Dermis blood vessel endothelial cell (primary cell): ENCODE data around the gene OR51D1. TPM values are rescaled to one million over a fixed set of nuclear protein-coding genes. Genes with fewer than 3 reads are reported as not detected.

ENCODE experiments used
- DNase-seq: peaks from one replicate; pipeline ENCODE4 v3.0.0; 2010
- total RNA-seq: library from RNA; depleted of rRNA; stranded (reverse); fragments of >200 nt; gene quantifications from 2 replicates; pipeline ENCODE4 v1.2.3, GENCODE V29; 2014

Gene OR51D1
- total RNA-seq, result not detected in 2 replicates

DNA sequence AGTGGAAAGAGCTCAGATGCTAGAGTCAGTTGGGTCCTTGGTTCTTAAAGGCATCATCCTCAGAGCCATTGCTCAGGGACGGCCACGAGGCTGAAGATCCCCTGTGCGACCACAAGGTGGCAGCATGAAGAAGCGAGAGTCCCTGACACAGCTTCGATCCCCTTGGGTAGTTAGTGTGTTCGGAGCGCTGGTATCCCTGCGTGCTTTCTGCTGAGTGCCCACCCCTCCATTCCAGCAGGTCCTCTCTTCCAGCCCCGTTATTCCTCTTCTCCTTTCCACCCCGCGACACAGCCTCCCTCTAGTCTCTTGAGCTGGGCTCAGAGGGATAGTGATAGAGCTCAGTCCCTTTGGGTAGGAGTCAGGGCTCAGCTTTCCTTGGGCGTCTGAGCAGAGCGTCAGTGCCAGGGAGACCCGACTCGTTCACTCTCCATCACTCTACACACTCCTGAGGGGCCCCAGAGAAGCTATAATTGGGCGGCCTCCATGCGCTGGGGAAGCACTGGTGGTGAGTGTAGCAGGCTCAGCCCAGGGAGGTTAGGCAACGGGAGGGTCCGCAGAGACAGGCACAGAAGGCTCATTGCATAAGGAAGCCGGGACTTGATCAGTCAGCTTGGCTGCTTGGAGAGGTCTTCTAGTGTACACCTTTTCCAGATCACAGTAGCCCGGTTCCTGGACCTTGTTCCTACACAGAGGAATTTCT, at the start of gene OR51D1:
Gene OR51D1, plus strand, starts transcription at position 516 of the 700 bp plus-strand sequence. CDS start 2,314 bp downstream, outside the sequence.
- DNase-seq, result peak; percentile 80

- no peak for DNase-seq
These were observed 48.3 kb upstream of the OR51D1 start for GRCh38 chr11:4589017-4589416.

DNA sequence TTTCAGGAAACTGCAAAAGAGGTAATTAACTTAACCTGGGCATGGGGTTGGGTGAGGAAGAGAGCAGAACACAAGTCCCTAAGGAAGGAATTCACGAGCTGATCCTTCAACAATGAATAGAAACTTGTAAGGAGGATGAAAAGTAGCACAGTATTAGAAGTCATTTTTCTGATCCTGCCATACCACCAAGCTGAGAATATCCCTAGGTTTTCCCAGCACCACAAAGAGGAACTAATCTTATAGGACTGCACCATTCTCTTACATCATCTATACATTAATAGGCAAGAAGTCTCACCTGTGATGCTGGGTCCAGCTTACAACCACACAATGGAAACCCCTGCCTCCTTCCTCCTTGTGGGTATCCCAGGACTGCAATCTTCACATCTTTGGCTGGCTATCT, 43.5 kb upstream of the OR51D1 start, which contains the start of gene OR52I1:
Gene OR52I1, plus strand, starts transcription at position 301 of the 400 bp plus-strand sequence. Its CDS starts 0 bp downstream, at position 301.
- DNase-seq, result no peak

DNA sequence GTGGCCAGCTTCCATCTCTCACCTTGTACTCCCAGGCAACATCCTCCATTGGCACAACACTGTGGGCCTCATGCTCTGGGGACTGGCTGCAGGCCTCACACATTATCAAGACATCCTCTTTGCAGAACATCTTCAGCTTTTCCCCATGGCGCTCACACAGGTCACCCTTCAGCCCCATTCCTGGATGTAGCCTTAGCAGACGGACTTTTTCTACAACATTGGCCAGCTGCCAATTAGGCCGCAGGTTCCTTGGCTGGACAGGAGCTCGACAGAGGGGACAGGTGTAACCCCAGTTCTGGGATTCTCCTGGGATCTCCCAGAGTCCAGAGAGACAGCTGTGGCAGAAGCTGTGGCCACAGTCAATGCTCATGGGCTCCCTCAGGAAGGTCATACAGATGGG, 32.2 kb upstream of the OR51D1 start:
- DNase-seq, result no peak

DNA sequence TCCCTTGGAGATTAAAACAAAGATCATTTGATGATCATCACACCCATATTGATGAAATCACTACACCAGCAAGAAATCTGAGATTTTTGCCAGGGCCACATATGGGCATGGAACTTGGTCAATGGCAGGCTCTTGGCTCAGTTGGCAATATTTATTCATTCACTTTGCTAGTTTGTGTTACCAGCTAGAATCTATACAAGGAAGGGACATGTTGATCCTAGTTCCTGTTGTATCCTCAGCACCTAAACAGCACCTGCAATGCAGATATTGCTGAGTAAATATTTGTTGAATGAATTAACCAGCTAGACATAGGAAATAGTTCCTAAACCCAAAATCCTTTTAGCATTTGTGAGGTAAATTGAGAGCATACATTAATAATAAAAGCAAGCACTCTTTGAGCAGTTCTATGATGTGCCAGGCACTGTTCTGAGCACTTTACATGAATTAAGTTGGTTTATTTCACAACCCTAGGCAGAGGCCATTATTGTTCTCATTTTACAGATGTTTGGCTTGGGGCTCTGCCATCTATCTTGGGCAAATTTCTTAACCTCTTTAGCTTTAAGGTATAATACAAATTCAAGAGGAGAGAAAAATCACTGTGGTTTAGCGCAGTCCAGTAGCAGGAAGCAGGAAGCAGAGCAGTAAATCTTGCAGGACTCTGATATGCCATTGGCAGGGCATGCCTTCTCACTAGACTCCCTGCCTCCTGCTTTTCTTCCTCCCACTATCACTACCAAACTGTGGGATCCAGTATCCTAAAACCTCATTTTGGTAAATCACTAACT, 30.9 kb upstream of the OR51D1 start:
- peak; percentile 19 for DNase-seq

DNA sequence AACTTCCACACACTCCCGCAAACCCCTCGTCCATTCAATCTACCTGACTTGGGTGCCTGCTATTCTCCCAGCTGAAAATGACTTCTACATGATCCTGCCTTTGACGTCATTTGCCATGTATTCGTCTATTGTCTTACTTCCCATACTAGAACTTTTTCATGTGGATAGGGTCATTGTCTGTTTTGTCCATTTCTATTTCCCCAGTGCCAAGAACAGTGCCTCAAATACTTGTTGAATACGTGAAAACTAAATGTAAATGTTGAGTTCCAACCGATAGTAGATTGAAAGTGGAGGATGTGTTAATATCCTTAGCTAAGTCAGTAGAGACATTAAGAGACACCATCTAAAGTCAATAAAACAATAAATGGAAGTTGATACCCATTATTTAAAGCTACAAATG, 30.2 kb upstream of the OR51D1 start:
- DNase-seq, result peak; percentile 49

DNA sequence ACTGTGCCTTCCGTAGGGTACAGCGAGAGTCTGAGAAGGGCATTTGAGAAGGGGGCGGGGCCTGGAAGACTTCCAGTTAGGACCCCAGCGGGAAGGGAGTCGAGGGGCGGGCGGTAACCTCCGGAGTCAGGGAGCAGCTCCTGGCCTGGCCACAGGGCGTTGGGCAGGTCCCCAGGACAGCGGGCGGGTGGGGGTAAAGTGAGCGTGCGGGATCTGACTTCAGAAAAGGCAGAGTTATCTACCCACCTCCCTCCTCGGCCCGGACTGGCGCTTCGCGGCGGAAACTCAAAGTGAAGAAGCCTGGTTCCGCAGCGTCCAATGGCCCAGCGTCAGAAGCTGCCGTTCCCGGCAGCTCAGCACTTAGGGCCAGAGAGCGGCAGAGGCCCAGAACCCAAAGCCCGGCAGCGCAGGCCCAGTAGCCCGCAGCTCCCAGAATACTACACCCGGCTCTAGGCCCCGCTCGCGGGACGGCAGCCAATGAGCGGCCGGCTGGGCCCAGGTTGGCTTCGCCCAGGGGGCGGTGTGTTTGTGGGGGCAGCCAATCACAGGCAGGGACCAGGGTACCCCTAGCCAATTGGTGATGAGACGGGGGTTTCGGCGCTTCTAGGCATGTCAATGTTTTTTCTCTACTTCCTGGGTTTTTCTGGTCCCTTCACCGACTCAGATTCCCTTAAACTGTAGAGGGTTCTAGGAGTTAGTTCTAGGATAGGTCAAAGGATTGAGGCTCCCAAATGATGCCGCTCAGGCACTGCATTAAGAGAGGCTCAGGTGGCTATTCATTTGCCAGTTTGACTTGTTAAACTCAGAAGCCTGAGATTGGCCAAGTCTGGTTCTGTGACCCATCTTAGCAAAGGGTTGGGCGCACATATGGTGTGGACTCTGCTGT, 29.3 kb upstream of the OR51D1 start, which contains the start of gene TRIM68:
Gene TRIM68, minus strand, starts transcription at position 451 of the 886 bp plus-strand sequence. CDS start 2,727 bp downstream, outside the sequence.
- DNase-seq, result peak; percentile 95

- DNase-seq, result peak; percentile 10
These were observed 26.9 kb upstream of the OR51D1 start for GRCh38 chr11:4610258-4610935.

- DNase-seq, result no peak
These were observed 25.3 kb upstream of the OR51D1 start for GRCh38 chr11:4611986-4612385.

GRCh38 chr11:4615856-4616444, 21.3 kb upstream of the OR51D1 start:
- DNase-seq, result no peak

- no peak for DNase-seq
These were observed 17.8 kb upstream of the OR51D1 start for GRCh38 chr11:4619514-4619913.

GRCh38 chr11:4626207-4627099, 10.8 kb upstream of the OR51D1 start:
- DNase-seq, result peak; percentile 75

- DNase-seq, result no peak
These were observed 1.1 kb upstream of the OR51D1 start for GRCh38 chr11:4636136-4636535.

DNA sequence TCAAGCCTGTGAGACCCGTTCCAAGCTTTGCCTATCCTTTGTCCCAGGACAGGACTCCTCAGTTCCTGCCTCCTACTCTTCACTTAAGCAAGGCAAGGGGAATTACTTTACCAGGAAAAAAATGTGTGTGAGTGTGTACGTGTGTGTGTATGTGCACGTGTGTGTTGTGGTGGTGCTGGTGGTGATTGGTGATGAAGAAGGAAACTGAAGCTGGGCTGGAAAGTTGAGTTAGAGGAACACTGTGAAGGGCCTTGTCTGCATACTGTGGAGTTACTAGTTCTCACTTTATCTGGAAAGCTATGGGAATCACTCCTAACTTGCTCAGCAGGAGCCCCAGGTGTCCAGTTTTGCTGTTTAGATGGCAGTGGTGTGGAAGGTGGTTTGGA, 378 bp downstream of the OR51D1 start:
- no peak for DNase-seq

GRCh38 chr11:4639931-4640330, 2.7 kb downstream of the OR51D1 start:
- DNase-seq, result no peak

DNA sequence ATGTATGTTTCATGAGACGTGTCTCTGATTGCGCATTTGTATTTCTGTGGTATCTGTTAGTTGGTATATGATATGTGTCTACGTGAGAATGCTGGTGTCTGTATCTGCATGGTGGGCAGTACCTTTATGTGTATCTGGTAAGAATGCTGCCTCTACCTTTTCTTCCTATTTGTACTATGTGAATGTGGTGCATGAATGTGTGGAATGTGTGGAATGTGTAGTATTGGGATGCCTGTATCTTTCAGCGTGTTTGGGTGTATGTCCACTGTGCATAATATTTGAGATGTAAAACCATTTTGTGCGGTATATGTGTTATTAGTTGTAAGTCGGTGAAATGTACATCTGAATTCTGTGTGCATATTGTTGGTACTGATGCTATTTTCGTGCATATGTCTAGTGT, 4.2 kb downstream of the OR51D1 start:
- no peak for DNase-seq

DNA sequence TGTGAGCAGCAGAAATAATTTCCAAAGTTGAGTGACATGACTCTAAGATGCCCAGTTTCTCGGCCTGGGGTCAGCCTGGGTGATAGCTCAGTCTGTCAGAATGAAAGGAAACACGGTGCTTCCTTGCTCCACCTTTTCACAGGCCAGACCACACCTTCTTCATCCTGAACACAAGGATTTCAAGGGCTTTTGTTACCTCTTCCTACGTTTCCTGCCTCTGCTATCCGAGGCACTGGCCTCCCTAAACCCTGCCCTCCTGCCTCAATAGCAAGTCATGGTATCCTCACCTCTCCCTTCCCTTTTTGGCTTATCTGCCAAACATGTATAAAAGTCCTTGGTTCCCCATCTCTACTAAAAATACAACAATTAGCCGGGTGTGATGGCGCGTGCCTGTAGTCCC, 4.8 kb downstream of the OR51D1 start:
- no peak for DNase-seq

DNA sequence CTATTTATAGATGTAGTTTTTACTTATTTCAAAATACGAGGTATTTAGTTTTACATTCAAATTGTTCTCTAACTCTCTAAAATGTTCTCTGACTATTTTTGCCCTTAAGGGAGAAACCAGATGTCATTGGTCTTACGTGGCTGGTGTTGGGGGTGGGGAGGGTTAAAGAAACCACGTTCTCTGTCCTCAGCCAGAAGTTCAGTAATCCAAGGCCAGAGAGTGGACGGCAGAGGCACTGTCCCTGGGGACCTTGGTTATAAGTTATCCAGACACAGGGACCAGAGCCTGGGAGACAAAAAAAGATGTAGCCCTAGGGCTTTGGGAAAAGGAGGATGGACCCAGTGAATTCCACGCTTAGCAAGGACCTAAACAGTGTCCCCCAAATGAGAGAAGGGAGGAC, 5.8 kb downstream of the OR51D1 start:
- DNase-seq, result no peak

DNA sequence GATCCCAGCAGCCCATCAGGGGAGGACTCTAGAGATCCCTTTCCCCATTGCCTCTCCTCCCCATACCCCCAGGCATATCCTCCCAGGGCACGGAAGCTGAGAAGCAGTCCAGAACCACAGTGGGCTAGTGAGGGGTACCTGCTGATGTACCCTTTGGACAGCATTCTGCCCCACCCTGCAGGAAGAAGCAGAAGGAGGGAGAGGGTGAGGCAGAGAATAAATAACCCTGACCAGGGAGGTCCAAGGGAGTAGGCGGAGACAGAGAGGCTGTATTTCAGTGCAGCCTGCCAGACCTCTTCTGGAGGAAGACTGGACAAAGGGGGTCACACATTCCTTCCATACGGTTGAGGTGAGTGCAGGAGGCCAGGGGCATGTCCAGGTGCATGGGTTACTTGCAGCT, 6.4 kb downstream of the OR51D1 start, which contains the start of gene OR51E1:
Gene OR51E1, plus strand, starts transcription at position 301 of the 400 bp plus-strand sequence. CDS start 8,545 bp downstream, outside the sequence.
- no peak for DNase-seq

DNA sequence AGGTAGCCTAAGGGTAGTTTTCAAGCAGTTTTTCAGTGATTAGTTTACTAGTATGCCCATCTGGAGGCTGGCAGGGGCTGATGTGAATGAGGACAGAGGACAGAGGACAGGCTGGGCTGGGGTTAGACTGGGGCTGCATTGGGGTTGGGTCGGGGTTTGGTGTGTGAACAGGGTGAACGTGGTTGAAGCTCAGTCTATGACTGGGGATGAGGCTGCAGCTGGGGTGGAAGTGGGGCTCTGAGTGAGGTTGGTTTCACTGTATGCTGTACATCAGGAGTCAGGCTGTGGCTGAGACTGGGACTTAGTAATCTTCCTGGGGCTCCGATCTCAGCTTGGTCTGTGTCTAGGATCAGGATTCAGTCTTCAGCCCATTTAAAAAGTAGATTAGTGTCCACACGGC, 7.0 kb downstream of the OR51D1 start:
- DNase-seq, result no peak

DNA sequence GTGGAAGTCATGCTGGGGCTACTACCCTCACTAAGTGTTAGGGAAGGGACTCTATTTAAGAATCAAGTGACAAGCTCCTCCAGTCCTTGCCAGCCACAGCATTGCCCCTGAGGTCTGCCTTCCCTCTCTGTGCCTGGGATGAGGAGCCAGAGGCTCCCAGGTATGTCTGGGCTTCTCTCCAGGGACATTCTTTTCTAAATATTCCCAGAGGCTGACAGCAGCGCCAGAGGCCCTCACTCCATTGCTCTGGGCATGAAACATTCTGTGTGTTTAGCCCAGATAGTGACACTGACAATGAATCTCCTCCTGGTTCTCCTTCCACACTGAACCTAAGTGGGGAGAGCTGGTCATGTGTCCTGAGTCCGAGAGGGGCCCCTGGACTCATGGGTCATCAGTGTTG, 8.7 kb downstream of the OR51D1 start:
- DNase-seq, result no peak
